ENCODE measurements around the gene OTX1. TPM values are rescaled to one million over a fixed set of nuclear protein-coding genes. Genes with fewer than 3 reads are reported as not detected.

OTX1 gene
- total and polyA plus RNA-seq, 2 of the 4 experiments (the other 2 are of a cell fraction) = 0.03 TPM; not detected in 1

GRCh38 chr2:63064197-63064596, 13.6 kb downstream of the OTX1 start:
- Histone ChIP-seq H2AK5ac (ENCODE audit: low read depth, low read length) (no peak overlapping the region), H3K79me1 (ENCODE audit: low read depth in 1 of 2, low read length in 2 of 2) (no peaks in the 10 kb centered on the region), H4K8ac (ENCODE audit: low read depth in 2 of 2, low read length in 2 of 2) (no peak overlapping the region), H3K9ac (ENCODE audit: low read depth, low read length) (no peak overlapping the region), H4K91ac (ENCODE audit: insufficient read depth, low read depth, low read length) (no peak overlapping the region), H2BK5ac (ENCODE audit: low read depth, low read length, poor library complexity, severe bottlenecking) (no peak overlapping the region), H2BK120ac (ENCODE audit: low read depth, low read length) (no peak overlapping the region), H3K56ac (ENCODE audit: extremely low read depth, insufficient read depth, low read length) (no peak overlapping the region), H2BK20ac (ENCODE audit: low read depth, low read length) (no peak overlapping the region), H3K27me3 (ENCODE audit: control insufficient read depth, insufficient read depth, low read length) (peaks cover 35% of the 10 kb centered on the region), H4K20me1 (ENCODE audit: insufficient read depth, low read length) (no peaks in the 10 kb centered on the region), H3K4me1 (ENCODE audit: control insufficient read depth, insufficient read depth, low read length) (no peaks in the 10 kb centered on the region; the same call in 1 of the 2 replicates), H2AFZ (replicated peaks; ENCODE audit: low read length, poor library complexity) (no peak overlapping the region), H3K4me3 (ENCODE audit: insufficient read depth, low read depth, low read length) (no peak overlapping the region), H3K23ac (ENCODE audit: low read depth, low read length) (no peak overlapping the region), H4K5ac (ENCODE audit: low read depth, low read length) (no peak overlapping the region), H3K27ac (ENCODE audit: insufficient read depth, low read length) (no peak overlapping the region), H3K18ac (ENCODE audit: low read depth, low read length) (no peak overlapping the region), H3K4me2 (ENCODE audit: low read depth, low read length) (no peak overlapping the region), H3K14ac (replicated peaks; ENCODE audit: low read depth, low read length) (no peak overlapping the region), H2BK15ac (ENCODE audit: low read depth, low read length) (no peak overlapping the region), H2AK9ac (replicated peaks; ENCODE audit: low read depth, low read length, poor library complexity) (no peak overlapping the region), H3K9me1 (ENCODE audit: insufficient read depth, low read length) (no peaks in the 10 kb centered on the region), H3K4ac (ENCODE audit: low read depth, low read length) (no peak overlapping the region), H3K9me3 (ENCODE audit: control insufficient read depth, insufficient read depth, low read length) (peaks cover 4% of the 10 kb centered on the region; the same call in 1 of the 2 replicates), H3K36me3 (ENCODE audit: control insufficient read depth, insufficient read depth, low read length) (no peaks in the 10 kb centered on the region)
- no peak for TF ChIP-seq MXI1 (IDR thresholded peaks at IDR 0.05; ENCODE audit: borderline replicate concordance, low read depth, low read length)
- no peak for TF ChIP-seq RCOR1 (IDR thresholded peaks at IDR 0.05; ENCODE audit: insufficient replicate concordance, low read length)
- no peak for TF ChIP-seq NFE2L2 (IDR thresholded peaks at IDR 0.05; ENCODE audit: low read depth, low read length)
- TF ChIP-seq CTCF (conservative IDR thresholded peaks at IDR 0.05; ENCODE audit: low read depth, low read length) = no peak
- no peak for TF ChIP-seq POLR2A (IDR thresholded peaks at IDR 0.05; ENCODE audit: low read depth, low read length)
- TF ChIP-seq SMC3 (IDR thresholded peaks at IDR 0.05; ENCODE audit: low read depth, low read length) = no peak
- no peak for TF ChIP-seq USF2 (IDR thresholded peaks at IDR 0.05; ENCODE audit: low read depth, low read length)
- TF ChIP-seq RFX5 (IDR thresholded peaks at IDR 0.05; ENCODE audit: low read depth, low read length) = no peak
- TF ChIP-seq FOS (IDR thresholded peaks at IDR 0.05; ENCODE audit: low read depth, low read length) = no peak
- no peak for TF ChIP-seq MAZ (IDR thresholded peaks at IDR 0.05; ENCODE audit: borderline replicate concordance, low read depth, low read length)
- TF ChIP-seq BHLHE40 (IDR thresholded peaks at IDR 0.05; ENCODE audit: low read depth, low read length) = no peak
- TF ChIP-seq CEBPB (IDR thresholded peaks at IDR 0.05; ENCODE audit: low read depth, low read length) = no peak
- TF ChIP-seq CHD1 (IDR thresholded peaks at IDR 0.05; ENCODE audit: low read depth, low read length) = no peak
- no peak for TF ChIP-seq MAFK (IDR thresholded peaks at IDR 0.05; ENCODE audit: low read depth, low read length)
- TF ChIP-seq ELK1 (IDR thresholded peaks at IDR 0.05; ENCODE audit: borderline replicate concordance, low read depth, low read length) = no peak
- TF ChIP-seq RAD21 (IDR thresholded peaks at IDR 0.05; ENCODE audit: low read length) = no peak
- dilution Hi-C loops (cut with HindIII; ENCODE audit: low sequenced_read_pairs, unreplicated experiment) = no loop called here
- ATAC-seq (ENCODE audit: low read depth) = no peak
- ChIA-PET CTCF (no interaction called here), POLR2A (ENCODE audit: unreplicated experiment) (no interaction called here)
- intact Hi-C loops (cut with micrococcal nuclease) = no loop called here
- WGBS, 2 experiments (ENCODE audit: extremely low coverage in 2 of 2, insufficient read length in 1 of 2) = no CpG with 5 or more reads among the region's 1 CpG
- in situ Hi-C loops (cut with MboI; ENCODE audit: low sequenced_read_pairs) = no loop called here
- BruUV-seq (replicated peaks) = no TSS peak
- no peak for DNase-seq

All from IMR-90 (cell line).